Activated CD4-positive, alpha-beta T cell treated with anti-CD3 and anti-CD28 coated beads for 36 hours (primary cell): ENCODE data around the gene CHRNB1. TPM values are rescaled to one million over a fixed set of nuclear protein-coding genes. Genes with fewer than 3 reads are reported as not detected.
A peak's percentile ranks its signal among the peaks of the same experiment; 100 is the strongest.

Experiments used
- ATAC-seq: fragments of 200-7000 bp; cut with Tn5 transposase; one replicate; pipeline ENCODE4 v1.10.0; 2021; ENCODE audit warnings: mild to moderate bottlenecking, moderate library complexity
- CTCF ChIA-PET: fragments of 350-600 bp; sonication (Branson Sonifier 250); formaldehyde crosslinking; loops from one replicate; lab custom pipeline; 2021; ENCODE audit warnings: antibody characterized with exemption; lab: Charles Lee
- POLR2A ChIA-PET: fragments of 350-600 bp; sonication (Branson Sonifier 250); formaldehyde crosslinking; loops from one replicate; lab custom pipeline; 2021; ENCODE audit warnings: antibody characterized with exemption, inconsistent platforms; lab: Charles Lee
- DNase-seq: peaks from one replicate; pipeline ENCODE4 v3.0.0-alpha.2; 2020
- H3K27ac Mint-ChIP-seq: one replicate; pipeline ENCODE4 v1.8.0; 2021; ENCODE audit warnings: mixed read lengths
- H3K27me3 Mint-ChIP-seq: one replicate; pipeline ENCODE4 v1.8.0; 2021; ENCODE audit warnings: mixed read lengths
- H3K36me3 Mint-ChIP-seq: one replicate; pipeline ENCODE4 v1.8.0; 2021; ENCODE audit warnings: low read depth, mixed read lengths
- H3K4me1 Mint-ChIP-seq: one replicate; pipeline ENCODE4 v1.8.0; 2021; ENCODE audit warnings: mixed read lengths
- H3K4me3 Mint-ChIP-seq: one replicate; pipeline ENCODE4 v1.8.0; 2021; ENCODE audit warnings: mild to moderate bottlenecking, moderate library complexity, mixed read lengths
- H3K9me3 Mint-ChIP-seq: one replicate; pipeline ENCODE4 v1.8.0; 2021; ENCODE audit warnings: low read depth, mixed read lengths
- intact Hi-C, 2 experiments: fragments of 100-400 bp; cut with DNase I in 1 of 2; cut with micrococcal nuclease in 1 of 2; formaldehyde crosslinking; loops; one replicate each; pipeline versions ENCODE4 v1.14.2 to v1.15.1; 2022 to 2024; cut with DNase I, micrococcal nuclease
- total RNA-seq, 2 experiments: library from RNA; stranded (reverse); gene quantifications; one replicate each; pipeline ENCODE4 v1.2.3, GENCODE V29; 2021

CHRNB1 gene
- total RNA-seq, 2 experiments from 2014 or later: 7.8 to 8.7 TPM

- H3K9me3 Mint-ChIP-seq: no peaks in the 10 kb centered on the region
- intact Hi-C loops: no loop called here
- ATAC-seq (no peak), DNase-seq (no peak)
- H3K4me3 Mint-ChIP-seq: no peak overlapping the region
- peaks cover 4% of the 10 kb centered on the region for H3K4me1 Mint-ChIP-seq
- ChIA-PET CTCF (interaction anchor here (0.6 to 1.0 kb wide), 4 partner anchors 27 to 62 kb away, joined by 3 read pairs; partner anchors contain the start of gene SENP3), POLR2A (interaction anchor here (1.2 kb wide), 1 partner anchor 13 kb away, joined by 7 read pairs; no protein-coding TSS in a partner anchor)
- peaks cover 75% of the 10 kb centered on the region for H3K36me3 Mint-ChIP-seq
- H3K27ac Mint-ChIP-seq: peak overlapping the region; percentile 37
- no peaks in the 10 kb centered on the region for H3K27me3 Mint-ChIP-seq
Measured at GRCh38 chr17:7499161-7499560, 54.3 kb downstream of the CHRNB1 start.

DNA sequence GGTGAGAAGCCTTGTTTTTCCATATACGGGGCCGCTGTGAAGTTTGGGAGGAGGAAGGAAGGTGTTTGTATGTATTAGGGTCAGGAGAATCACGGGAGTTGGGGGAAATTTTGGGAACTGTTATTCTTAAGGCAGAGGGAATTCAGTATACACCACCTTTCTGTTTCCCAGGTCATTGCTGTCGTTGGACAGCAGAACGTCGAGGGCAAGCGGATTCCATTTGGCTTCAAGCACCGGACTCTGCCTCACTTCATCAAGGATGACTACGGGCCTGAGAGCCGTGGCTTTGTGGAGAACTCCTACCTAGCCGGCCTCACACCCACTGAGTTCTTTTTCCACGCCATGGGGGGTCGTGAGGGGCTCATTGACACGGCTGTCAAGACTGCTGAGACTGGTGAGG, 56.9 kb downstream of the CHRNB1 start:
- ATAC-seq (no peak), DNase-seq (no peak)
- no peak overlapping the region for H3K4me3 Mint-ChIP-seq
- H3K27ac Mint-ChIP-seq: no peak overlapping the region
- H3K4me1 Mint-ChIP-seq: no peaks in the 10 kb centered on the region
- ChIA-PET CTCF (interaction anchor here (1.1 kb wide), 1 partner anchor 26 kb away, joined by 3 read pairs; no protein-coding TSS in a partner anchor), POLR2A (no interaction called here)
- intact Hi-C loops: loop anchor here in 1 of 2 experiments (2.0 kb wide), 1 partner anchor 13 kb away; no protein-coding TSS in a partner anchor
- H3K36me3 Mint-ChIP-seq: peaks cover 74% of the 10 kb centered on the region
- H3K9me3 Mint-ChIP-seq: no peaks in the 10 kb centered on the region
- H3K27me3 Mint-ChIP-seq: no peaks in the 10 kb centered on the region

DNA sequence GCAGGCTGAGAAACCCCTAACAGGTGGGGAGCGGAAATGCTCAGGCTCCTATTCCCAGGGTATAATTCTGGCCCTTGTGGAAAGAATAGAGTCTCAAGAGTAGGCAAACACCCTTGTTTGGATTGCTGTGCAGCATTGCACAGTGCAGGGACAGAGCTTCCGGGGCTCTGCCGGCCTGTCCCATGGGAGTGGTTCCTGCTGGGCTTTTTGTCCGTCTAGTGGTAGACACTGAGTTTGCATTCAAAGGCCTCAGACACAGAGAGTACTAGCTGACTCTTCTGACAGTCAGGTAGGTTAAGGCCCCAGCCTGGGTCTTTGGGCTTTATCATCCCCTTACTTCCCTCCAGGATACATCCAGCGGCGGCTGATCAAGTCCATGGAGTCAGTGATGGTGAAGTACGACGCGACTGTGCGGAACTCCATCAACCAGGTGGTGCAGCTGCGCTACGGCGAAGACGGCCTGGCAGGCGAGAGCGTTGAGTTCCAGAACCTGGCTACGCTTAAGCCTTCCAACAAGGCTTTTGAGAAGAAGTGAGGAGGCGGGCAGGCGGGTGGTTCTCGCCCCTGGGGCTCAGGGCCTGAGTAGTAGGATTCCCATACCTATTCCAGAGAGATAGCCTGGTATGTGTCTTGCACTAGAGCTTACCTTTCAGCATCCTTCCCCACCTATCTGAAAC, 57.4 kb downstream of the CHRNB1 start:
- H3K27me3 Mint-ChIP-seq: no peaks in the 10 kb centered on the region
- ChIA-PET POLR2A (no interaction called here), CTCF (no interaction called here)
- H3K4me1 Mint-ChIP-seq: no peaks in the 10 kb centered on the region
- H3K4me3 Mint-ChIP-seq: no peak overlapping the region
- ATAC-seq: no peak
- no peaks in the 10 kb centered on the region for H3K9me3 Mint-ChIP-seq
- DNase-seq: no peak
- intact Hi-C loops: loop anchor here in 1 of 2 experiments (2.0 kb wide), 1 partner anchor 14 kb away; no protein-coding TSS in a partner anchor
- H3K36me3 Mint-ChIP-seq: peaks cover 71% of the 10 kb centered on the region
- H3K27ac Mint-ChIP-seq: no peak overlapping the region

DNA sequence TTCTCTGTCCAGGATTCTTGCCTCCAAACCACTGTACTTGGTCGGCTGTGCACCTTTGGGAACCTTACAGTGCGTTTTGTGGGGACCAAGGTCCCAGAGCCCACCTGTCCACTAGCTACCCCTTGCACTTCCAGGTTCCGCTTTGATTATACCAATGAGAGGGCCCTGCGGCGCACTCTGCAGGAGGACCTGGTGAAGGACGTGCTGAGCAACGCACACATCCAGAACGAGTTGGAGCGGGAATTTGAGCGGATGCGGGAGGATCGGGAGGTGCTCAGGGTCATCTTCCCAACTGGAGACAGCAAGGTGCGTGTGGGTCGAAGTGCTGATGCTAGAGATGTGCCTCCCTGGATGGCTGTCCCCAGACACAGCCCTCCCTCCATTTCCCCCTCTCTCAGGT, 58.1 kb downstream of the CHRNB1 start:
- H3K36me3 Mint-ChIP-seq: peaks cover 71% of the 10 kb centered on the region
- H3K4me3 Mint-ChIP-seq: no peak overlapping the region
- ATAC-seq (peak; percentile 11), DNase-seq (peak; percentile 32)
- ChIA-PET POLR2A (no interaction called here), CTCF (interaction anchor here (0.6 kb wide), 1 partner anchor 130 kb away, joined by 3 read pairs; no protein-coding TSS in a partner anchor)
- no peaks in the 10 kb centered on the region for H3K27me3 Mint-ChIP-seq
- intact Hi-C loops: loop anchor here in 1 of 2 experiments (2.0 kb wide), 1 partner anchor 14 kb away; no protein-coding TSS in a partner anchor
- H3K27ac Mint-ChIP-seq: no peak overlapping the region
- H3K4me1 Mint-ChIP-seq: no peaks in the 10 kb centered on the region
- H3K9me3 Mint-ChIP-seq: no peaks in the 10 kb centered on the region

- H3K27me3 Mint-ChIP-seq: no peaks in the 10 kb centered on the region
- no peak overlapping the region for H3K27ac Mint-ChIP-seq
- ChIA-PET POLR2A (no interaction called here), CTCF (interaction anchor here (0.6 to 1.9 kb wide), 2 partner anchors 11 to 129 kb away, joined by 3 to 12 read pairs; no protein-coding TSS in a partner anchor)
- peaks cover 73% of the 10 kb centered on the region for H3K36me3 Mint-ChIP-seq
- no peaks in the 10 kb centered on the region for H3K9me3 Mint-ChIP-seq
- H3K4me3 Mint-ChIP-seq: no peak overlapping the region
- intact Hi-C loops: loop anchor here in 1 of 2 experiments (2.0 kb wide), 1 partner anchor 15 kb away; no protein-coding TSS in a partner anchor
- no peak for DNase-seq
- ATAC-seq: no peak
- no peaks in the 10 kb centered on the region for H3K4me1 Mint-ChIP-seq
Measured at GRCh38 chr17:7503521-7503920, 58.7 kb downstream of the CHRNB1 start.

Other genes with a start within 250 kb of the CHRNB1 start
- gene DLG4, start 225.2 kb upstream of the CHRNB1 start, total RNA-seq: 10 to 100 TPM; 11.7 to 15.4 TPM
- 100 to 1,000 TPM; 263 to 345 TPM for gene ACADVL, start 225.1 kb upstream of the CHRNB1 start, total RNA-seq
- 10 to 100 TPM; 49.1 to 53.3 TPM for gene DVL2, start 210.5 kb upstream of the CHRNB1 start, total RNA-seq
- gene PHF23, start 205.6 kb upstream of the CHRNB1 start, total RNA-seq: 10 to 100 TPM; 23.6 to 35.2 TPM
- 100 to 1,000 TPM; 123 to 162 TPM for gene GABARAP, start 202.6 kb upstream of the CHRNB1 start, total RNA-seq
- gene CTDNEP1, start 193.3 kb upstream of the CHRNB1 start, total RNA-seq: 100 to 1,000 TPM; 158 to 203 TPM
- gene ELP5, start 192.8 kb upstream of the CHRNB1 start, total RNA-seq: 10 to 100 TPM; 58.1 to 62.3 TPM
- gene CLDN7, start 182.6 kb upstream of the CHRNB1 start, total RNA-seq: under 1 TPM; 0.53 to 0.72 TPM
- gene SLC2A4, start 163.3 kb upstream of the CHRNB1 start, total RNA-seq: under 1 TPM; 0.16 to 0.25 TPM
- gene YBX2, start 150.4 kb upstream of the CHRNB1 start, total RNA-seq: under 1 TPM; 0.34 to 0.67 TPM
- 100 to 1,000 TPM; 780 to 934 TPM for gene EIF5A, start 137.4 kb upstream of the CHRNB1 start, total RNA-seq
- 10 to 100 TPM; 31.3 to 56.1 TPM for gene GPS2, start 129.7 kb upstream of the CHRNB1 start, total RNA-seq
- 10 to 100 TPM; 22.5 to 29.1 TPM for gene NEURL4, start 115.7 kb upstream of the CHRNB1 start, total RNA-seq
- 100 to 1,000 TPM; 343 to 375 TPM for gene ACAP1, start 108.5 kb upstream of the CHRNB1 start, total RNA-seq
- 1 to 10 TPM; 5.0 to 6.1 TPM for gene KCTD11, start 92.9 kb upstream of the CHRNB1 start, total RNA-seq
- gene TMEM95, start 89.9 kb upstream of the CHRNB1 start, total RNA-seq: under 1 TPM in 1 of 2 experiments, not detected in 1; 0.16 TPM
- 1 to 10 TPM; 4.8 to 6.9 TPM for gene TNK1, start 64.0 kb upstream of the CHRNB1 start, total RNA-seq
- gene PLSCR3, start 50.5 kb upstream of the CHRNB1 start, total RNA-seq: 10 to 100 TPM; 69.3 to 78.9 TPM
- 10 to 100 TPM; 55.8 to 58.1 TPM for gene TMEM256, start 41.0 kb upstream of the CHRNB1 start, total RNA-seq
- gene NLGN2, start 37.2 kb upstream of the CHRNB1 start, total RNA-seq: 1 to 10 TPM; 7.0 to 7.1 TPM
- gene SPEM1, start 24.7 kb upstream of the CHRNB1 start, total RNA-seq: not detected
- gene SPEM2, start 19.4 kb upstream of the CHRNB1 start, total RNA-seq: not detected
- gene SPEM3, start 16.2 kb upstream of the CHRNB1 start, total RNA-seq: not detected
- gene TMEM102, start 9.6 kb upstream of the CHRNB1 start, total RNA-seq: 10 to 100 TPM in 1 of 2 experiments, 1 to 10 TPM in 1; 8.7 to 10.7 TPM
- 10 to 100 TPM in 1 of 2 experiments, 1 to 10 TPM in 1; 6.9 to 10.6 TPM for gene FGF11, start 5.5 kb upstream of the CHRNB1 start, total RNA-seq
- 10 to 100 TPM; 17.5 to 20.9 TPM for gene ZBTB4, start 34.6 kb downstream of the CHRNB1 start, total RNA-seq
- gene SLC35G6, start 36.4 kb downstream of the CHRNB1 start, total RNA-seq: not detected
- 100 to 1,000 TPM; 193 to 203 TPM for gene POLR2A, start 39.3 kb downstream of the CHRNB1 start, total RNA-seq
- 10 to 100 TPM; 10.9 to 13.7 TPM for gene TNFSF12, start 104.0 kb downstream of the CHRNB1 start, total RNA-seq
- 1 to 10 TPM; 1.8 to 2.5 TPM for gene TNFSF13, start 113.7 kb downstream of the CHRNB1 start, total RNA-seq
- 10 to 100 TPM; 59.0 to 78.9 TPM for gene SENP3, start 116.9 kb downstream of the CHRNB1 start, total RNA-seq
- gene CD68, start 134.6 kb downstream of the CHRNB1 start, total RNA-seq: 10 to 100 TPM in 1 of 2 experiments, 1 to 10 TPM in 1; 9.2 to 13.7 TPM
- gene MPDU1, start 138.8 kb downstream of the CHRNB1 start, total RNA-seq: 10 to 100 TPM; 51.7 to 77.0 TPM
- gene SOX15, start 145.0 kb downstream of the CHRNB1 start, total RNA-seq: under 1 TPM in 1 of 2 experiments, not detected in 1; 0.16 TPM
- 10 to 100 TPM; 35.6 to 50.2 TPM for gene FXR2, start 169.8 kb downstream of the CHRNB1 start, total RNA-seq
- gene SAT2, start 182.8 kb downstream of the CHRNB1 start, total RNA-seq: 10 to 100 TPM; 15.9 to 22.2 TPM
- under 1 TPM; 0.25 to 0.30 TPM for gene SHBG, start 185.1 kb downstream of the CHRNB1 start, total RNA-seq
- under 1 TPM; 0.32 to 0.33 TPM for gene ATP1B2, start 205.9 kb downstream of the CHRNB1 start, total RNA-seq
- gene TP53, start 242.4 kb downstream of the CHRNB1 start, total RNA-seq: 100 to 1,000 TPM; 127 to 165 TPM
- 10 to 100 TPM; 23.5 to 27.1 TPM for gene WRAP53, start 243.4 kb downstream of the CHRNB1 start, total RNA-seq